Adrenal gland (tissue), 5 donors: ENCODE measurements around the gene EMCN.

Experiments used
- CTCF ChIP-seq, 6 experiments: fragments of 450-650 bp in 4 of 6; fragments of 200-600 bp in 2 of 6; sonication (generic) in 1 of 6; IDR thresholded peaks; 1 replicate in 5 of 6; 2 replicates in 1 of 6; pipeline versions ENCODE4 v1.5.1 to v1.8.0; 2016 to 2021; ENCODE audit warnings: antibody characterized with exemption in 6 of 6, mild to moderate bottlenecking in 2 of 6, moderate library complexity in 1 of 6
- POLR2A ChIP-seq, 2 donors: fragments of 450-650 bp; IDR thresholded peaks; one replicate each; pipeline ENCODE4 v1.6.1; 2017; ENCODE audit warnings: antibody characterized with exemption in 2 of 2, mild to moderate bottlenecking in 2 of 2, moderate library complexity in 1 of 2
- donor health status: DM: no; HTN: no; CAD: no.

DNA sequence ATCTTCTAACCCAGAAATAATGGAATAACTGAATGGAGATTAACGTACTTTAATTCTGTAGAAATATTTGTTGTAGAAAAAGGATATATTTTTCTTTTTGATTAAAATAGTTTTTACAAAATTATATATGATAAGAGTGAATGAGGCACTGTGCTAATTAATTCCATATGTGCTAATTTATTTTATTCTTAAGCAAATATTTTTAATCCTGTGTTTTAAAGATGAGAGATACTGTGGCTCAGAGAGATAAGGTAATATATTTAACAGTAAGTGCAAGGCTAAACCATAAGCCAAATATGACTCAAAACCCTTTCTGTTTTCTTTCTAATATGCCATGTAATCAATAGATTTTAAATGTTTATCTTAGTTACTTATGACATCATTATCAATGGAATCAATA, 88.2 kb downstream of the EMCN start:
- TF ChIP-seq CTCF (IDR thresholded peaks at IDR 0.05), result no peak
- TF ChIP-seq POLR2A (IDR thresholded peaks at IDR 0.05), result no peak
